ENCODE results near the gene ANKMY1. TPM values are rescaled to one million over a fixed set of nuclear protein-coding genes. Genes with fewer than 3 reads are reported as not detected.

ANKMY1 gene
- total RNA-seq, 1 experiment from 2014 or later: 85.7 TPM

DNA sequence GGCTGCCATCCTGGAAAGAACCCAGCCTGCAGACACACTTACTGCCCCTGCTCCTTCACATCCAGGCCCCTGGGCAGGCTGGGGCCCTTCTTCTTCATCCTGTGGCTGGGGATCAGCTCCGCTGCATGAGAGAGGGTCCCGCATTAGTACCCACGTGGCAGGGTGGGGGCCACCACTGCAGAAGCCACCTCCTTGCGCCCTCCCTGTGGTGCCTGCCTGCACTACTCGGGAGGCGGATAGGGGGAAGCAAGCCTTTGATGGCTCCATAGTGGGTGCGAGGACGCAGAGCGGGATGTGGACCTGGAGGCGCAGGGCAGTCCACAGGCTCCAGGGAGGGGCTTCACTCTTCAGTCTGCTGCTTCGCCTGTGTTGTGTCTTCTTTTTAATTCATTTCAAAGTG is 75.6 kb downstream of the ANKMY1 start:
- no peak for DNase-seq
- no peaks in the 10 kb centered on the region for H4K20me1 ChIP-seq (ENCODE audit: insufficient read depth)
- no peaks in the 10 kb centered on the region for H3K9me2 ChIP-seq (ENCODE audit: insufficient read depth)
- H3K36me3 ChIP-seq (ENCODE audit: low read depth): no peaks in the 10 kb centered on the region
- POLR2A ChIA-PET (ENCODE audit: unreplicated experiment): no interaction called here
- no peaks in the 10 kb centered on the region for H3K27me3 ChIP-seq (ENCODE audit: insufficient read depth, low read depth)
- H3K4me2 ChIP-seq: no peak overlapping the region
- no peaks in the 10 kb centered on the region for H3K4me1 ChIP-seq (replicated peaks; ENCODE audit: insufficient read depth)
- CTCF ChIA-PET: no interaction called here
- no peak overlapping the region for H2AFZ ChIP-seq
- BruUV-seq (replicated peaks): no TSS peak
- intact Hi-C loops (cut with micrococcal nuclease; ENCODE audit: unreplicated experiment): no loop called here
- no peak for TF ChIP-seq EZH2 (IDR thresholded peaks at IDR 0.05; ENCODE audit: low read depth)
- TF ChIP-seq CTCF (conservative IDR thresholded peaks at IDR 0.05): no peak
- H3K27ac ChIP-seq: no peak overlapping the region
- no peaks in the 10 kb centered on the region for H3K79me2 ChIP-seq (ENCODE audit: low read depth)
- no peak overlapping the region for H3K4me3 ChIP-seq
- no peaks in the 10 kb centered on the region for H3K9me3 ChIP-seq (ENCODE audit: insufficient read depth, low read depth)
- no peaks in the 10 kb centered on the region; the same call in 1 of the 2 replicates for H3F3A ChIP-seq (ENCODE audit: insufficient read depth, low read depth)

GRCh38 chr2:240481720-240482119 is 76.1 kb downstream of the ANKMY1 start:
- no peak for DNase-seq
- Histone ChIP-seq H3K9me3 (ENCODE audit: insufficient read depth, low read depth) (no peaks in the 10 kb centered on the region), H3K4me2 (no peak overlapping the region), H4K20me1 (ENCODE audit: insufficient read depth) (no peaks in the 10 kb centered on the region), H3K79me2 (ENCODE audit: low read depth) (no peaks in the 10 kb centered on the region), H3K27ac (no peak overlapping the region), H3K36me3 (ENCODE audit: low read depth) (no peaks in the 10 kb centered on the region), H3F3A (ENCODE audit: insufficient read depth, low read depth) (no peaks in the 10 kb centered on the region; the same call in 1 of the 2 replicates), H2AFZ (no peak overlapping the region), H3K9me2 (ENCODE audit: insufficient read depth) (no peaks in the 10 kb centered on the region), H3K4me3 (no peak overlapping the region), H3K27me3 (ENCODE audit: insufficient read depth, low read depth) (no peaks in the 10 kb centered on the region), H3K4me1 (replicated peaks; ENCODE audit: insufficient read depth) (no peaks in the 10 kb centered on the region)
- TF ChIP-seq EZH2 (IDR thresholded peaks at IDR 0.05; ENCODE audit: low read depth) (no peak), CTCF (conservative IDR thresholded peaks at IDR 0.05) (no peak)
- intact Hi-C loops (cut with micrococcal nuclease; ENCODE audit: unreplicated experiment): no loop called here
- ChIA-PET POLR2A (ENCODE audit: unreplicated experiment) (no interaction called here), CTCF (no interaction called here)
- no TSS peak for BruUV-seq (replicated peaks)

GRCh38 chr2:240480834-240481623 is 76.8 kb downstream of the ANKMY1 start:
- H3K27me3 ChIP-seq (ENCODE audit: insufficient read depth, low read depth): no peaks in the 10 kb centered on the region
- H3K4me3 ChIP-seq: no peak overlapping the region
- no peaks in the 10 kb centered on the region for H3K9me3 ChIP-seq (ENCODE audit: insufficient read depth, low read depth)
- no peaks in the 10 kb centered on the region for H3K9me2 ChIP-seq (ENCODE audit: insufficient read depth)
- no peaks in the 10 kb centered on the region for H3K4me1 ChIP-seq (replicated peaks; ENCODE audit: insufficient read depth)
- H3K4me2 ChIP-seq: no peak overlapping the region
- no peak overlapping the region for H3K27ac ChIP-seq
- intact Hi-C loops (cut with micrococcal nuclease; ENCODE audit: unreplicated experiment): no loop called here
- ChIA-PET CTCF (no interaction called here), POLR2A (ENCODE audit: unreplicated experiment) (no interaction called here)
- H4K20me1 ChIP-seq (ENCODE audit: insufficient read depth): no peaks in the 10 kb centered on the region
- no peak overlapping the region for H2AFZ ChIP-seq
- no TSS peak for BruUV-seq (replicated peaks)
- H3K36me3 ChIP-seq (ENCODE audit: low read depth): no peaks in the 10 kb centered on the region
- no peak for TF ChIP-seq EZH2 (IDR thresholded peaks at IDR 0.05; ENCODE audit: low read depth)
- H3K79me2 ChIP-seq (ENCODE audit: low read depth): no peaks in the 10 kb centered on the region
- no peak for DNase-seq
- no peaks in the 10 kb centered on the region; the same call in 1 of the 2 replicates for H3F3A ChIP-seq (ENCODE audit: insufficient read depth, low read depth)
